MCF 10A (cell line): ENCODE results near the gene SLC6A4. TPM values are rescaled to one million over a fixed set of nuclear protein-coding genes. Genes with fewer than 3 reads are reported as not detected.

Experiments used
- BruUV-seq: library from RNA; stranded (reverse); fragments of 400-500 nt; replicated peaks from 2 replicates; lab custom pipeline; 2021; lab: Mats Ljungman, UMichigan
- CTCF ChIA-PET: fragments of 300-600 bp; sonication (Branson Sonifier 250); formaldehyde crosslinking; extraction: SDS; loops from one replicate; lab custom pipeline; 2021; ENCODE audit warnings: antibody characterized with exemption, inconsistent platforms; lab: Yijun Ruan, JAX
- POLR2A ChIA-PET: fragments of 300-600, 350-650 bp; sonication (Branson Sonifier 250); formaldehyde crosslinking; extraction: SDS; loops from one replicate; lab custom pipeline; 2020; ENCODE audit warnings: antibody characterized with exemption, inconsistent platforms; lab: Yijun Ruan, JAX
- DNase-seq: peaks from one replicate; pipeline ENCODE4 v3.0.0-alpha.2; 2018; ENCODE audit not compliant: unreplicated experiment
- H3K27ac Mint-ChIP-seq: one replicate; pipeline ENCODE4 v1.8.0; 2022; ENCODE audit warnings: mild to moderate bottlenecking, low read depth, mixed read lengths; ENCODE audit not compliant: unreplicated experiment
- H3K27me3 Mint-ChIP-seq: one replicate; pipeline ENCODE4 v1.8.0; 2022; ENCODE audit warnings: mixed read lengths; ENCODE audit not compliant: insufficient read depth, unreplicated experiment
- H3K36me3 Mint-ChIP-seq: one replicate; pipeline ENCODE4 v1.8.0; 2022; ENCODE audit warnings: mild to moderate bottlenecking, moderate library complexity, mixed read lengths; ENCODE audit not compliant: insufficient read depth, unreplicated experiment
- H3K4me1 Mint-ChIP-seq: one replicate; pipeline ENCODE4 v1.8.0; 2022; ENCODE audit warnings: mixed read lengths; ENCODE audit not compliant: insufficient read depth, unreplicated experiment
- H3K4me3 Mint-ChIP-seq: one replicate; pipeline ENCODE4 v1.8.0; 2022; ENCODE audit warnings: mild to moderate bottlenecking, moderate library complexity, mixed read lengths; ENCODE audit not compliant: unreplicated experiment
- H3K9me3 Mint-ChIP-seq: one replicate; pipeline ENCODE4 v1.8.0; 2022; ENCODE audit warnings: mixed read lengths; ENCODE audit not compliant: unreplicated experiment
- CTCF ChIP-seq: fragments of 200-600 bp; IDR thresholded peaks from one replicate; pipeline ENCODE4 v1.8.0; 2022; ENCODE audit warnings: antibody characterized with exemption, mild to moderate bottlenecking; ENCODE audit not compliant: unreplicated experiment
- intact Hi-C: fragments of 100-400 bp; cut with micrococcal nuclease; formaldehyde crosslinking; loops from 2 replicates; pipeline ENCODE4 v1.14.1; 2022
- total RNA-seq: library from RNA; stranded (reverse); gene quantifications from 2 replicates; pipeline ENCODE4 v1.2.3, GENCODE V29; 2022

SLC6A4 gene
- total RNA-seq, 1 experiment from 2014 or later = not detected

- CTCF ChIA-PET = interaction anchor here (0.6 to 2.1 kb wide), 2 partner anchors 11 to 109 kb away, joined by 3 to 7 read pairs; no protein-coding TSS in a partner anchor
These were observed 533 bp downstream of the SLC6A4 start for GRCh38 chr17:30234964-30235363.

GRCh38 chr17:30234296-30234695 is 1.2 kb downstream of the SLC6A4 start:
- Mint-ChIP-seq H3K27me3 (peaks cover 59% of the 10 kb centered on the region), H3K36me3 (no peaks in the 10 kb centered on the region), H3K4me3 (no peak overlapping the region), H3K9me3 (no peaks in the 10 kb centered on the region), H3K4me1 (peaks cover 9% of the 10 kb centered on the region), H3K27ac (no peak overlapping the region)
- BruUV-seq = no TSS peak
- DNase-seq = no peak
- intact Hi-C loops = no loop called here
- POLR2A ChIA-PET = no interaction called here
- CTCF ChIA-PET = interaction anchor here (0.6 kb wide), 1 partner anchor 109 kb away, joined by 3 read pairs; no protein-coding TSS in a partner anchor
- TF ChIP-seq CTCF = no peak

More at GRCh38 chr17:30234964-30235363, 533 bp downstream of the SLC6A4 start:
- H3K36me3 Mint-ChIP-seq = no peaks in the 10 kb centered on the region
- POLR2A ChIA-PET = no interaction called here
- peaks cover 59% of the 10 kb centered on the region for H3K27me3 Mint-ChIP-seq
- DNase-seq = no peak
- BruUV-seq = no TSS peak
- no peak overlapping the region for H3K27ac Mint-ChIP-seq
- peaks cover 9% of the 10 kb centered on the region for H3K4me1 Mint-ChIP-seq
- no peak for TF ChIP-seq CTCF
- no peaks in the 10 kb centered on the region for H3K9me3 Mint-ChIP-seq
- intact Hi-C loops = no loop called here
- no peak overlapping the region for H3K4me3 Mint-ChIP-seq

DNA sequence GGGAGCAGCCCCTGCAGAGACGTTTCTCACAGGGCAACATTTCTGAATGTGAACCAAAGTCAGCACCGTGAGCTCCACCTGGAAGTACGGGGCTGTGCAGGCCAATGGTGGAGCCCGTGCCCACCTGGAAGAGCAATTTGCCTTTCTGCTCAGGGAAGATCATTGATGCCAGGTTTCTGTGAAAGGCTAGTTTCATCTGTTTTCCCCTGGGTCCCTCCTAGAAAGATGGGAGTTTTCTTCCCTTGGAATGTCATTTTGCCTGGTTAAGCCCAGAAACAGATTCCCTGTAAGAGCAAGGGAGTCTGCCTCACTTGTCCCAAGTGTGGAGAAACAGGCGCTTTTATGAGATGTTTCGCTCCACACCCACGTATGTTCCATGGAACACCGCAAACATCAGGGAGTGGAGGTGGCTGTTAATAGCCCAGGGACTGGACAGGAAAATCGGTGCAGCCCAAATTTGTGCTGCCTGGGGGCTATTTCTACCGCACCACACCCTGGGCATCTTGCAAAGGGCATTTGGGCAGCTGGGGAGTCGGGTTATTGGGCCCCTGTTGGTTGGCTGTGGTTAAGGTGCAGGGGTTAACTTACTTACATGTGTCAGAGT is 2.6 kb downstream of the SLC6A4 start:
- H3K36me3 Mint-ChIP-seq = no peaks in the 10 kb centered on the region
- ChIA-PET POLR2A (no interaction called here), CTCF (interaction anchor here (0.7 kb wide), 1 partner anchor 128 kb away, joined by 3 read pairs; no protein-coding TSS in a partner anchor)
- BruUV-seq = no TSS peak
- H3K9me3 Mint-ChIP-seq = no peaks in the 10 kb centered on the region
- no peak overlapping the region for H3K27ac Mint-ChIP-seq
- no peak for TF ChIP-seq CTCF
- peaks cover 5% of the 10 kb centered on the region for H3K4me1 Mint-ChIP-seq
- intact Hi-C loops = no loop called here
- no peak overlapping the region for H3K4me3 Mint-ChIP-seq
- peaks cover 59% of the 10 kb centered on the region for H3K27me3 Mint-ChIP-seq
- no peak for DNase-seq

- H3K27ac Mint-ChIP-seq = no peak overlapping the region
- no peak for TF ChIP-seq CTCF
- no peak overlapping the region for H3K4me3 Mint-ChIP-seq
- no peaks in the 10 kb centered on the region for H3K4me1 Mint-ChIP-seq
- DNase-seq = no peak
- BruUV-seq = no TSS peak
- H3K36me3 Mint-ChIP-seq = no peaks in the 10 kb centered on the region
- POLR2A ChIA-PET = no interaction called here
- CTCF ChIA-PET = interaction anchor here (0.7 kb wide), 1 partner anchor 128 kb away, joined by 3 read pairs; no protein-coding TSS in a partner anchor
- H3K9me3 Mint-ChIP-seq = no peaks in the 10 kb centered on the region
- intact Hi-C loops = no loop called here
- H3K27me3 Mint-ChIP-seq = peaks cover 56% of the 10 kb centered on the region
These were observed 3.3 kb downstream of the SLC6A4 start for GRCh38 chr17:30232015-30232823.
